H1 (cell line): ENCODE results near the gene COA5. TPM values are rescaled to one million over a fixed set of nuclear protein-coding genes. Genes with fewer than 3 reads are reported as not detected.

ENCODE experiments used
- CTCF ChIA-PET: fragments of 300-600 bp; sonication (Branson Sonifier 250); formaldehyde crosslinking; loops from one replicate; lab custom pipeline; 2021; ENCODE audit not compliant: partially characterized antibody; lab: Charles Lee
- POLR2A ChIA-PET: fragments of 300-600 bp; sonication (Branson Sonifier 250); formaldehyde crosslinking; loops from one replicate; lab custom pipeline; 2021; ENCODE audit warnings: inconsistent platforms; ENCODE audit not compliant: partially characterized antibody; lab: Charles Lee
- DNase-seq, 2 experiments: peaks; one replicate each; pipeline versions ENCODE4 v3.0.0 to v3.0.0-alpha.2; 2010 to 2022; ENCODE audit warnings: low spot score in 2 of 2, low read depth in 1 of 2, mixed read lengths in 1 of 2
- FAIRE-seq: peaks from 2 replicates; lab custom pipeline; 2011; peaks lifted over from hg19 to GRCh38; lab: Jason Lieb, UNC
- H2AFZ ChIP-seq: 2 replicates; pipeline ENCODE4 v1.8.1; 2012; ENCODE audit warnings: low read length, inconsistent platforms
- H2AK5ac ChIP-seq: 2 replicates; pipeline ENCODE4 v1.6.1; 2013; ENCODE audit warnings: low read depth, low read length
- H2BK120ac ChIP-seq: replicated peaks from 2 replicates; pipeline ENCODE3; 2013; ENCODE audit warnings: low read depth, low read length, inconsistent platforms
- H2BK12ac ChIP-seq: 2 replicates; pipeline ENCODE4 v1.6.1; 2013; ENCODE audit warnings: low read depth, low read length
- H2BK15ac ChIP-seq: 2 replicates; pipeline ENCODE4 v1.6.1; 2013; ENCODE audit warnings: low read length
- H2BK20ac ChIP-seq: 2 replicates; pipeline ENCODE4 v1.6.1; 2013; ENCODE audit warnings: low read length
- H2BK5ac ChIP-seq: 2 replicates; pipeline ENCODE4 v1.6.1; 2013; ENCODE audit warnings: low read depth, low read length
- H3K14ac ChIP-seq: 2 replicates; pipeline ENCODE4 v1.6.1; 2013; ENCODE audit warnings: inconsistent platforms; ENCODE audit not compliant: insufficient read length
- H3K18ac ChIP-seq: 2 replicates; pipeline ENCODE4 v1.6.1; 2013; ENCODE audit warnings: low read length; ENCODE audit errors: extremely low read depth
- H3K23ac ChIP-seq: 2 replicates; pipeline ENCODE4 v1.6.1; 2013; ENCODE audit warnings: inconsistent platforms; ENCODE audit not compliant: insufficient read length
- H3K23me2 ChIP-seq: 2 replicates; pipeline ENCODE4 v1.6.1; 2013; ENCODE audit warnings: low read depth, low read length
- H3K27ac ChIP-seq: 2 replicates; pipeline ENCODE4 v1.6.1; 2011; ENCODE audit warnings: low read depth, low read length, inconsistent platforms
- H3K27me3 ChIP-seq, 4 experiments: replicated peaks in 1 of 4; 1 replicate in 1 of 4; 2 replicates in 3 of 4; pipeline versions ENCODE4 v1.6.1 to v1.8.1; 2011 to 2013; ENCODE audit warnings: low read length in 3 of 4, mild to moderate bottlenecking in 3 of 4, inconsistent platforms in 2 of 4, mixed read lengths in 2 of 4, moderate library complexity in 1 of 4; ENCODE audit not compliant: control insufficient read depth in 3 of 4, insufficient read depth in 3 of 4; ENCODE audit errors: extremely low read depth in 1 of 4
- H3K36me3 ChIP-seq, 4 experiments: 2 replicates each; pipeline versions ENCODE4 v1.6.1 to v1.8.1; 2011 to 2013; ENCODE audit warnings: mild to moderate bottlenecking in 4 of 4, low read length in 3 of 4, moderate library complexity in 2 of 4, control low read depth in 1 of 4, inconsistent platforms in 1 of 4; ENCODE audit not compliant: insufficient read depth in 4 of 4, control insufficient read depth in 2 of 4
- H3K4ac ChIP-seq: replicated peaks from 2 replicates; pipeline ENCODE3; 2013; ENCODE audit warnings: low read length, low read depth, mixed read lengths, inconsistent platforms; ENCODE audit not compliant: insufficient read length
- H3K4me1 ChIP-seq, 4 experiments: replicated peaks in 1 of 4; 1 replicate in 1 of 4; 2 replicates in 3 of 4; pipeline versions ENCODE4 v1.6.1 to v1.8.1; 2011 to 2013; ENCODE audit warnings: low read length in 3 of 4, inconsistent platforms in 2 of 4, mixed read lengths in 1 of 4; ENCODE audit not compliant: insufficient read depth in 4 of 4, control insufficient read depth in 3 of 4
- H3K4me2 ChIP-seq, 2 experiments: 2 replicates each; pipeline versions ENCODE4 v1.6.1 to v1.8.1; 2011 to 2013; ENCODE audit warnings: low read depth in 2 of 2, low read length in 2 of 2, control low read depth in 1 of 2, inconsistent platforms in 1 of 2, mild to moderate bottlenecking in 1 of 2; ENCODE audit not compliant: insufficient read depth in 1 of 2
- H3K4me3 ChIP-seq, 4 experiments: fragments of 200-600, 300-600 bp in 1 of 4; sonication (generic), shearing (Covaris generic), sonication (Bioruptor Twin) in 1 of 4; 2 replicates each; pipeline versions ENCODE4 v1.5.1 to v1.8.1; 2011 to 2016; ENCODE audit warnings: low read length in 4 of 4, low read depth in 3 of 4, control low read depth in 2 of 4, inconsistent platforms in 2 of 4, mild to moderate bottlenecking in 2 of 4, mixed read lengths in 1 of 4, moderate library complexity in 1 of 4; ENCODE audit not compliant: insufficient read depth in 2 of 4; ENCODE audit errors: extremely low read depth in 1 of 4
- H3K56ac ChIP-seq: replicated peaks from 2 replicates; pipeline ENCODE3; 2013; ENCODE audit warnings: low read depth, mild to moderate bottlenecking, mixed read lengths, low read length, inconsistent platforms; ENCODE audit not compliant: insufficient read length
- H3K79me1 ChIP-seq: 2 replicates; pipeline ENCODE4 v1.6.1; 2013; ENCODE audit warnings: low read depth, low read length, control low read depth
- H3K79me2 ChIP-seq, 2 experiments: 2 replicates each; pipeline versions ENCODE4 v1.6.1 to v1.8.1; 2012 to 2013; ENCODE audit warnings: low read length in 2 of 2, mild to moderate bottlenecking in 2 of 2, inconsistent platforms in 1 of 2; ENCODE audit not compliant: insufficient read depth in 2 of 2, control insufficient read depth in 1 of 2
- H3K9ac ChIP-seq, 4 experiments: replicated peaks in 1 of 4; 1 replicate in 1 of 4; 2 replicates in 3 of 4; pipeline versions ENCODE4 v1.6.1 to v1.8.1; 2011 to 2013; ENCODE audit warnings: low read depth in 3 of 4, low read length in 3 of 4, control low read depth in 2 of 4, mild to moderate bottlenecking in 2 of 4, moderate library complexity in 2 of 4, inconsistent platforms in 1 of 4; ENCODE audit errors: extremely low read depth in 1 of 4
- H3K9me3 ChIP-seq, 2 experiments: 2 replicates each; pipeline versions ENCODE4 v1.6.1 to v1.8.1; 2012 to 2013; ENCODE audit warnings: mild to moderate bottlenecking in 2 of 2, moderate library complexity in 2 of 2, control low read depth in 1 of 2, inconsistent platforms in 1 of 2, low read depth in 1 of 2, low read length in 1 of 2, mixed read lengths in 1 of 2; ENCODE audit not compliant: insufficient read depth in 2 of 2
- H4K20me1 ChIP-seq, 2 experiments: replicated peaks in 1 of 2; 2 replicates each; pipeline versions ENCODE3 to v1.8.1; 2011 to 2013; ENCODE audit warnings: inconsistent platforms in 2 of 2, low read length in 2 of 2, mild to moderate bottlenecking in 1 of 2; ENCODE audit not compliant: insufficient read depth in 2 of 2, control insufficient read depth in 1 of 2
- H4K5ac ChIP-seq: 2 replicates; pipeline ENCODE4 v1.6.1; 2013; ENCODE audit warnings: low read length, low read depth, mixed read lengths, inconsistent platforms; ENCODE audit not compliant: insufficient read length
- H4K8ac ChIP-seq: 2 replicates; pipeline ENCODE4 v1.8.0; 2013; ENCODE audit warnings: mild to moderate bottlenecking, moderate library complexity, low read length, inconsistent platforms; ENCODE audit not compliant: insufficient read depth; ENCODE audit errors: extremely low read depth
- H4K91ac ChIP-seq: replicated peaks from 2 replicates; pipeline ENCODE3; 2013; ENCODE audit warnings: low read length, mixed read lengths, inconsistent platforms; ENCODE audit not compliant: insufficient read length
- BCL11A ChIP-seq, 2 experiments: IDR thresholded peaks; one replicate each; pipeline ENCODE4 v1.6.1; 2011; ENCODE audit warnings: low read depth in 2 of 2, low read length in 2 of 2, mild to moderate bottlenecking in 2 of 2
- CBX5 ChIP-seq: fragments of 300-800, 300-1000 bp; sonication (generic); IDR thresholded peaks from 2 replicates; pipeline ENCODE4 v1.7.1; 2016; ENCODE audit warnings: antibody characterized with exemption, low read length, low read depth
- CREB1 ChIP-seq: IDR thresholded peaks from 2 replicates; pipeline ENCODE4 v1.6.1; 2012; ENCODE audit warnings: inconsistent platforms
- CTBP2 ChIP-seq: IDR thresholded peaks from 2 replicates; pipeline ENCODE4 v1.7.0; 2011; ENCODE audit warnings: borderline replicate concordance, mild to moderate bottlenecking, moderate library complexity, mixed read lengths, low read length; ENCODE audit not compliant: insufficient read depth, insufficient read length
- E2F6 ChIP-seq: IDR thresholded peaks from 2 replicates; pipeline ENCODE4 v1.6.1; 2012; ENCODE audit warnings: inconsistent platforms
- HDAC6 ChIP-seq: IDR thresholded peaks from one replicate; pipeline ENCODE4 v1.7.1; 2012; ENCODE audit warnings: low read depth, mild to moderate bottlenecking, inconsistent platforms, low read length, moderate library complexity
- JUN ChIP-seq: IDR thresholded peaks from 2 replicates; pipeline ENCODE4 v1.6.1; 2011; ENCODE audit warnings: low read depth, mild to moderate bottlenecking, improper control_type of control experiment, low read length
- SIX5 ChIP-seq: IDR thresholded peaks from 2 replicates; pipeline ENCODE4 v1.6.1; 2011; ENCODE audit warnings: mild to moderate bottlenecking, low read depth, low read length
- SP2 ChIP-seq: IDR thresholded peaks from 2 replicates; pipeline ENCODE4 v1.6.1; 2012; ENCODE audit warnings: mild to moderate bottlenecking, low read length, inconsistent platforms
- TAF7 ChIP-seq: optimal IDR thresholded peaks from 2 replicates; pipeline ENCODE3; 2011; ENCODE audit warnings: low read depth, mild to moderate bottlenecking, inconsistent platforms, low read length, moderate library complexity, borderline replicate concordance
- USF2 ChIP-seq: IDR thresholded peaks from 2 replicates; pipeline ENCODE4 v1.6.1; 2011; ENCODE audit warnings: low read length, improper control_type of control experiment
- WGBS, 2 experiments: shearing (Covaris generic) in 1 of 2; methylation state at CpG; one replicate each; pipeline versions ENCODE4 v1.1.6 to v1.1.7; 2013 to 2015; ENCODE audit warnings: low lambda C conversion rate in 2 of 2, mixed read lengths in 2 of 2, inconsistent platforms in 1 of 2, low coverage in 1 of 2, missing lambda C conversion rate in 1 of 2; ENCODE audit not compliant: insufficient replicate concordance in 2 of 2, insufficient coverage in 1 of 2, insufficient read length in 1 of 2; ENCODE audit errors: extremely low coverage in 1 of 2, missing lambda C conversion rate in 1 of 2; 5-methylcytosine and 5-hydroxymethylcytosine counted together
- polyA plus RNA-seq, 7 experiments: library from polyadenylated mRNA; depleted of rRNA in 3 of 7; stranded (reverse) in 5 of 7; unstranded in 2 of 7; fragments of >200 nt in 5 of 7; fragments of 200-250 nt in 2 of 7; gene quantifications; 1 replicate in 5 of 7; 2 replicates in 1 of 7; 4 replicates in 1 of 7; pipeline versions ENCODE4 v1.2.1 to v1.2.3, GENCODE V29; 2011 to 2013; ENCODE audit warnings: missing spikeins in 2 of 7, mixed read lengths in 2 of 7
- total RNA-seq: library from RNA; stranded (reverse); fragmentation: NEBNext Ultra II Directional; extraction: Animal tissue kit (Norgen Biotek cat#: 25700); gene quantifications from 2 replicates; pipeline ENCODE4 v1.2.1, GENCODE V29; 2021
- TF ChIP-seq, protein P1 (sequence below): IDR thresholded peaks from 2 replicates; pipeline ENCODE4 v1.6.1; 2011; ENCODE audit warnings: low read depth, mild to moderate bottlenecking, low read length; ENCODE audit not compliant: insufficient read depth

Gene COA5
- total and polyA plus RNA-seq, 2 of the 8 experiments (the other 6 are each of a cell fraction or from before 2014, with no cell fraction given) = 20.3 to 24.7 TPM

DNA sequence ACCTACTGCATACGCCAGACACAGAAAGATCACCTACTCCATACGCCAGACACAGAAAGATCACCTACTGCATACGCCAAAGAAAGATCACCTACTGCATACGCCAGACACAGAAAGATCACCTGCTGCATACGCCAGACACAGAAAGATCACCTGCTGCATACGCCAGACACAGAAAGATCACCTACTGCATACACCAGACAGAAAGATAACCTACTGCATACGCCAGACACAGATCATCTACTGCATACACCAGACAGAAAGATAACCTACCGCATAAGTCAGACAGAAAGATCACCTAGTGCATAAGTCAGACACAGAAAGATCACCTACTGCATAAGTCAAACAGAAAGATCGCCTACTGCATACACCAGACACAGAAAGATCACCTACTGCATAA is 25.8 kb downstream of the COA5 start:
- H2AFZ ChIP-seq = no peak overlapping the region
- H3K14ac ChIP-seq = no peak overlapping the region
- FAIRE-seq (no peak), DNase-seq (peak in 1 of 2 experiments; percentile 14)
- no peak overlapping the region for H2BK20ac ChIP-seq
- H2AK5ac ChIP-seq = no peak overlapping the region
- WGBS, 2 experiments = 92% methylated on average over 9 of the region's 9 CpGs; no CpG with 5 or more reads in 1 of the 2 experiments
- ChIA-PET POLR2A (no interaction called here), CTCF (interaction anchor here (1.2 kb wide), 1 partner anchor 9 kb away, joined by 3 read pairs; no protein-coding TSS in a partner anchor)
- no peaks in the 10 kb centered on the region for H3K79me1 ChIP-seq
- peaks cover 2 to 4% of the 10 kb centered on the region in 2 experiments for H4K20me1 ChIP-seq
- H2BK12ac ChIP-seq = no peak overlapping the region
- H3K23me2 ChIP-seq = no peaks in the 10 kb centered on the region
- peaks cover 0 to 19% (median 9%) of the 10 kb centered on the region in 4 experiments; a peak in 7 of 8 replicates for H3K36me3 ChIP-seq
- H3K4ac ChIP-seq = no peak overlapping the region
- no peak overlapping the region for H3K18ac ChIP-seq
- no peak overlapping the region for H3K9ac ChIP-seq
- H4K91ac ChIP-seq = no peak overlapping the region
- no peak overlapping the region for H2BK120ac ChIP-seq
- no peak overlapping the region for H4K5ac ChIP-seq
- no peaks in the 10 kb centered on the region for H3K27me3 ChIP-seq
- H3K4me3 ChIP-seq = no peak overlapping the region
- no peak overlapping the region for H4K8ac ChIP-seq
- no peaks in the 10 kb centered on the region for H3K79me2 ChIP-seq
- H3K4me2 ChIP-seq = no peak overlapping the region
- H3K4me1 ChIP-seq = no peaks in the 10 kb centered on the region
- no peak overlapping the region for H2BK5ac ChIP-seq
- no peaks in the 10 kb centered on the region for H3K9me3 ChIP-seq
- H3K56ac ChIP-seq = no peak overlapping the region
- H2BK15ac ChIP-seq = no peak overlapping the region
- no peak overlapping the region for H3K23ac ChIP-seq
- no peak overlapping the region for H3K27ac ChIP-seq
- no peak for TF ChIP-seq E2F6
- no peak for TF ChIP-seq USF2
- no peak for TF ChIP-seq BCL11A (IDR thresholded peaks at IDR 0.05; ENCODE audit: low read depth in 2 of 2, low read length in 2 of 2)
- TF ChIP-seq TAF7 = no peak
- no peak for TF ChIP-seq CBX5
- TF ChIP-seq CTBP2 = no peak
- no peak for TF ChIP-seq CREB1
- TF ChIP-seq HDAC6 = no peak
- no peak for TF ChIP-seq SIX5
- no peak for TF ChIP-seq JUN
- TF ChIP-seq, protein P1, sequence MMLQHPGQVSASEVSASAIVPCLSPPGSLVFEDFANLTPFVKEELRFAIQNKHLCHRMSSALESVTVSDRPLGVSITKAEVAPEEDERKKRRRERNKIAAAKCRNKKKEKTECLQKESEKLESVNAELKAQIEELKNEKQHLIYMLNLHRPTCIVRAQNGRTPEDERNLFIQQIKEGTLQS = no peak
- TF ChIP-seq SP2 = no peak
